Right ventricle myocardium inferior (tissue), 1 donor: Measurements from ENCODE around the gene UNC5B. TPM values are rescaled to one million over a fixed set of nuclear protein-coding genes. Genes with fewer than 3 reads are reported as not detected.

Experiments
- ATAC-seq: fragments of 200-7000 bp; cut with Tn5 transposase; one replicate; pipeline ENCODE4 v1.9.1; 2020; ENCODE audit warnings: mild to moderate bottlenecking, moderate library complexity
- DNase-seq: peaks from one replicate; pipeline ENCODE4 v3.0.0; 2021; ENCODE audit errors: missing footprints
- intact Hi-C: fragments of 100-400 bp; cut with DNase I; formaldehyde crosslinking; loops from one replicate; pipeline ENCODE4 v1.11.0; 2022
- total RNA-seq: library from RNA; stranded (reverse); fragmentation: NEBNext Ultra II Directional; extraction: Animal tissue kit (Norgen Biotek cat#: 25700); gene quantifications from one replicate; pipeline ENCODE4 v1.2.1, GENCODE V29; 2021
- donor health status: DM: no; HTN: yes; CAD: no; lungs with severe emphysema.

UNC5B gene
- total RNA-seq, 1 donor from 2014 or later, result 13.1 TPM

- intact Hi-C loops, result no loop called here
- ATAC-seq (no peak), DNase-seq (no peak)
Observed at GRCh38 chr10:71334221-71334791, 121.9 kb downstream of the UNC5B start.

- ATAC-seq (no peak), DNase-seq (no peak)
- intact Hi-C loops, result no loop called here
Observed at GRCh38 chr10:71335173-71335708, 122.9 kb downstream of the UNC5B start.

GRCh38 chr10:71336632-71337031, 124.3 kb downstream of the UNC5B start:
- intact Hi-C loops, result no loop called here
- no peak for ATAC-seq
- DNase-seq, result no peak

DNA sequence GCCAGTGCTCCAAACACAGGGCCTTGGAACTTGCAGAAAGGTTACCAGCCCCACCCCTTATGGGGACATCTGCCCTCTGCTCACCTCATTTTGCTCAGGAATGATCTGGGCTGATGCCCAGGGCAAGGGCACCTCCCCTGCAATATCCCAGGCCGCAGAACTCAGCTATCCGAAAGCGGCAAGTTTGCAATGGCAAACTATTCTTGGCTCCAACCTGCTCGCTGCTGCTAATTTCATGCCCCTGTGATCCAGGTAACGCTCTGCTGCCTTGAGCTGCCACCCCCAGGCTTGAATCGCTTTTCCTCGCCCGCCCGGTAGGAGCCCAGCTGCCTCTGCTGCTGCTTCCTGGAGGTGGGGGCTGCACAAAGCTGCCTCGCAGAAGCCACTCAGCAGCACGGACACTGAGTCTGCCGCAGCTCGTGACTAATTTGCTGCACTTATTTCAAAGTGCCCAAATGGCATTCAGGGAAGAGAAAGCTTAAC, 124.9 kb downstream of the UNC5B start:
- intact Hi-C loops, result no loop called here
- no peak for ATAC-seq
- no peak for DNase-seq

DNA sequence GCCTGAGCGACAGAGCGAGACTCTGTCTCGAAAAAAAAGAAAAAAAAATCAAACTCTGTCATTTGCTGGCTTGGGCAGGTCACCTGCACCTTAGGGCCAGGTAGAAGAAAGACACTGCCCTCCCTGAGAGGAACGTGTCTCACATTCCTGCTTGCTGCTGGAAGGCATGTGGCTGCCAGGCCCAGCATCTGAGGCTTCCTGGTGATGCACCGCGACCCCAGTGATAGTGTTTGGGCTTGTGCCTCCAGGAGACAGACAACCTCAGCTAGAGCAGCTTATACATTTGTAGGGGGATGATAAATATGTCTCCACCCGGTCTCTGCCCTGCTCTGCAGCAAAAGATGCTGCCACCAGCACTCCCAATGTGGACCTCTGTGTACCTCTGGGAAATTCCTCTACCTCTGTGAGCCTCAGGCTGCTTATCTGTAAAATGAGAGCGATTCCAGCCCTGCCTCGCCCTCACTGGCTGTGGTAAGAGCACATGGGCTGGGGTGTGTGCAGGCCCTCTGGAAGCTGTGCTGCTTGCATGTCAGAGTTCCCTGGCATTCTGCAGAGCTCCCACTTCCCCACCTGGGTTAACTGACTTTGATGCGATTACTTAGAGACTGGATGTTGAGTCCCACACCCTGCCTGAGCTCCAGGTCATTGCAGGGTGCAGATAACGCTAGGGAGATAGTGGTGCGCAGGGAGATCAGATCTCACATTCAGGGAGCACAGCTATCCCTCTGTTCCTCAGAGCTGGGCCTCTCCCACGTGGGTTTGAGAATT, 126.5 kb downstream of the UNC5B start:
- ATAC-seq (no peak), DNase-seq (no peak)
- intact Hi-C loops, result no loop called here

DNA sequence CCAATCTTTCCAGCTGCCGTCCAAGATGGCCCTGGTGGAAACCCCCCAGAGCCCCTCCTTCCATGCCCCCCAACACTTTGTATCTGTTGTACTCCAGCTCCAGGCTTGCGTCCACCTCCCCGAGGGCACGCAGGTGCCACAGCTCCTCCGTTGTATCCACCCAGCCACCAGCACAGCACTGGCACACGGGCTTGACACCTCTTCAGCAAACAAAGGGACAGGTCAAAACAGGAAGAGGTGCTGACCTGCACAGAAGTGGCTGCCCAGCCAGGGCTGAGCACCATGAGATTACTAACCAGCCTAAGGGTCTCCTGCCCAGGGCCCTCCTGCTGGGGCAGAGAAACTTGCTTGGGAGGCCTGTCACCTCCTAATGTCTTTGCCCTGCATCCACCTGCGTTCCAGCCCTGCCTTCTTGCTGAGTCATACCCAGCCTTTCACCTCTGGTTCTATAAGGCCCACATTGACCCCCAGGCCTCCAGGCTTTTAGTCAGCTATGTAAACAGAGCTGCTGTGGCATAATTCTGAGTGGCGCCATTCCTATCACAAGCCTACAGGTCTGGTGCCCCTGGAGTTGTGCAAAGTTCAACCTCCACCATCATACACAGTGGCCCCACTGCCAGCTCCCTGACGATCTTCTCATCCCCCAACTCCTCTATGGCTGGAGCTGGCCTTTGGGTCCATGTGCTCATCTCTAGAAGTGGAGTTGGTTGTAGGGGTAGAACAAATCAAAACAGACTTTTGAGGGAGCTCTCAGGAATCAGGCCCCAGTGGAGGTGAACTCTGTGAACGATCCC, 127.6 kb downstream of the UNC5B start:
- intact Hi-C loops, result no loop called here
- ATAC-seq, result no peak
- DNase-seq, result no peak

DNA sequence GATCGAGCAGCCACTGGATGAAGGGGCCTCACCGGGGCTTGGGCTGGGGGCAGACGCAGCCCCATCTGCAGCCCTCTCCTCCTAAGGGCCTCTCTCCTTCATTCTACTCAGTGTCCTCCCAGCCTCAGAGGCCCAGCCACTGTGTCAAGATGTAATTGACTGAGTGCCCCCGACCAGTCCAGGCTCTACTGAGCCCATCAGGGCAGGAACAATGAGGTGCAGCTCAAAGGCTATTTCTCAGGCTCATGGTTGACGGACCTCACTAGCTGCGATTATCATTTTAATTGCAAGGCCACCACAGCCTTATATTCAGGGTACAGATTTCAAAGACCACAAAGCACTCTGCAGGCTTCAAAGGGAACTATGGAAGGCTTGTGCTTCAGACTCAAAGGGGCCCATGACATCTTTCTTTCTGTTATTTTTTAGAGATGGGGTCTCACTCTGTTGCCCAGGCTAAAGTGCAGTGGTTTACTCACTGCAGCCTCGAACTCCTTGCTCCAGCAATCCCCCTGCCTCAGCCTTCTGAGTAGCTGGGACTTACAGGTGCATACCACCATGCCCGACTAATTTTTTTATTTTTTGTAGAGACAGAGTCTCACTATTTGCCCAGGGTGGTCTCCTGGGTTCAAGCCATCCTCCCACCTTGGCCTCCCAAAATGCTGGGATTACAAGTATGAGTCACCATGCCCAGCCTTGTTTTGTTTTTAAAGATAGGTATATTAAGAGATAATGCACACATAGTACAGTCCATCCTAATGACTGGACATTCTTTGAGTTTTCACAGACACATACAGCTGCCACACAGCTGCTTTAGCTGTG, 130.4 kb downstream of the UNC5B start:
- ATAC-seq (no peak), DNase-seq (no peak)
- intact Hi-C loops, result no loop called here

- DNase-seq (no peak), ATAC-seq (peak; percentile 51)
- intact Hi-C loops, result no loop called here
Observed at GRCh38 chr10:71343392-71343773, 131.0 kb downstream of the UNC5B start.

DNA sequence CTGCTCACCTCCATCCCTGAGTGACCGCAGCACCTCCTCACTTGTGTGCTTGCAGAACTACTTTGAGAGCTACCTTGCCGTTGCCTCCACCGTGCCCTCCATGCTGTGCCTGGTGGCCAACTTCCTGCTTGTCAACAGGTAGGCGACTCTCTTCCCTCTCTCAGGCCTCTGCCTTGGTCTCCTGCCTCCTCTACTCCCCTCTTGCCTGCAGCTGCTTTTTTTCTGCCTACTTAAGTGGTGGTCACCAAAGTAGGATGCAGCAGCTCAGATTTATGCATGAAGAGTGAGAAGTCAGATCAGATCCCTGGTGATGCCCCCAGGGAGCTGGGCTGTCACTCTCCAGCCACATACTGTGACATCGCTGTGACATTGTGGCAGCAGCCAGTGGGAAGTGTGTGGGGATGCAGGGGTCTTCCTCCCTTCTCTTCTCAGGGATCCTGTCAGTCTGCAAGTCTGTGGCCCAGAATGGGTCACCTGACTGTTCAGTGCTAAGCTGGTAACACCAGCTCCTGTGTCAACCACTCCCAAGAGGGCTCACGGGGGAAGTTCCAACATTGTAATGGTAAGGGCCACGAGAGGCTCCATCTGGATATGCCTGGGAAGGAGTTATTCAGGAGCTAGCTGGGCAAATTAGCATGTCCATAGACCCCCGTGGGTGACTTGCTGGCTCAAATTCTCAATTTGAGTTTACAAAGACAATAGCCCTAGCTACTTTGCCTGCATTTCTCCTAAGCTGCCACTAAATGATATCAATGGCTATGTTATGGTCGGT, 132.0 kb downstream of the UNC5B start:
- intact Hi-C loops, result no loop called here
- no peak for DNase-seq
- ATAC-seq, result no peak

DNA sequence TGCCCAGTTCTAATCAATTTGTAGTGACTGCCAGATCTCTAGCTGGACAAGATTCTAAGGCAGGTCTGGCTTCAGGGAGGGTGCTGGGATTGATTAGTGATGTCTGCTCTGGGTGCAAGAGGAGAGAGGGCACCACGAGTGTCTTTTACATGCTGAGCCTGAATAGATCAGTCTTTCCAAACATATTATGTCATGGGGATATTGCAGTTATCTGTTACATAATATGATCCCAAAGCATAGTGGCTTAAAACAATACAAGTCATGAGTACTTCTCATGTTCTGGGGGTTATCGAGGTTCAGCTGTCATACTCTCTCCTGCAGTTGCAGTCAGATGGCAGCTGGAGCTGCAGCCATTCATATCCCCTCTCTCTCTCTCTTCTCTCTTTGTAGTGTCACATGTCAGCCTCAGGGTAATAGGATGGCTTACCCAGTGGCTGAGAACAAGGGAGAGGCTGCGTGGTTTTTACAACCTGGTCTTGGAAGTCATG, 132.7 kb downstream of the UNC5B start:
- DNase-seq (no peak), ATAC-seq (no peak)
- intact Hi-C loops, result no loop called here

DNA sequence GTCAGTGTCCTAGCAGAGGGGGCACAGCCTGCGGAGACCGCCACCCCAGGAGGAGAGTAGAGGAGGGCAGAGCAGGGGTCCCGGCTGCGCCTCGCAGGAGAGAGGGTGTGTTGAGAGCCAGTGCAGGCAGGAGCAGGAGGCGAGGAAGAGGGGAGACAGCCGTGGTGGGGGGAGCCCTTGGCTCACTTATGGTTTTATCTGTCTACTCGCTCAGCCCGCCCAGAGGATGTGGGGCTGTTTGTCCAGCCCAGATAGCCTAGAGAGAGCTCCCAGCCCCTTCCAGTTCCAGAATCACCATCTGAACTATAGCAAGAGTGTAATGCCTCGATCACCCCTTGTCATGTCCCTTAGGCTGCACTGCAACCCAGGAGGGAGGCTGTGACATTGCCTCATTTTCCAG, 133.3 kb downstream of the UNC5B start:
- intact Hi-C loops, result no loop called here
- no peak for DNase-seq
- ATAC-seq, result no peak

DNA sequence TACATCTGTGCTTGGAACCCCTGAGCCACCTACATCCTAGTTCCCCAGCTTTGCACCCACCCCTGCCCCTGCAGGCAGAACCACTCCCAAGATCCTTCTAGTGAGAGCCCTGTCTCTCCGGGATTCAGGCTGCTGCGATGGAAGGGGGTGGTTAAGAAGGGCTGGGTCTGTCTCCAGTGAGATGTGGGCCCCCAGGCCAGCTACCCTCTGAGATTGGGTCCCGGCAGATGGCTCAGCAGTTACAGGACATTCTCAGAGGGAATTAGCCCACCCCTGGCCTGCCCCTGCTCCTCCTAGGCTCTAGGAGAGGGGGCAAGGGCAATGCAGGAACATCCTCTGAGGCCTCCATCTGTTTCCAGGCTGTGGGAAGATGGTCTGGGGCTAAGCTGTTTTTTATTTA, 134.4 kb downstream of the UNC5B start:
- intact Hi-C loops, result no loop called here
- ATAC-seq (no peak), DNase-seq (no peak)

DNA sequence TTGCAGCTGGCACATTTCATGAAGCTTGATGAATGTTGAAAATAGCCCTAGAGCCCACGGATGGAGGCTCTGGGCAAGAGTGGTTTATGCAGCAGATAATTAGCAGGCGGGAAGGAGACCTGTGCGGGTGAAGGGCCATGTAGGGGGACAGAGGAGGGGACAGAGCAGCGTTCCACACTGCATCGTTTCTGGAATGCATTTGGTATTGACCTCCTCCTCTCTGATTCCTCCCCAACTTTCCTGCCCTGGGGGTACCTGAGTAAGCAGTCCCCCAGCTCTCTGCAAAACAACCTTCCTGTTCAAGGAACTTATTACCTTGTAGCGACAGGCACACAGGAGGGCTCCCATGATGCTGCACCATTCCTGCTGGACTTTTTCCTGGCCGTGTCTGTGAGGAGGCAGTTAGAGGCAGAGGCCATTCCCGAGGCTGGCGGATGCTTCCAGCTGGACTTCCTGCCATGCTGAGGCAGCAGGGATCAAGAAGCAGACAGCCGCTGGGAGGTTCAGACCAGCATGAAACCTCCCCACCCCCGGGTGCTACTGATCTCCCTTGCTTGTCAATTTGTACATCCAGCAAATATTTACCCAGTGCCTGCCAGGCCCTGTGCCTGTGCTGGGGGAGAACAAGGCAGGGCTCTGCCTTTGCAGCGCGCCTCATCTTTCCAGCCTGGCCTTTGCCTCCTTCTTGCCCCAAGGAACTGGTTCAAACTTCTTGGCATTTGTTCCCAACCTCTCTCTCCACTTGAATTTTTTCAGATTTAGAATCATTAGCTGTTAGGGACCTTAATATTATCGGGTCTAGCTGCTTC, 135.4 kb downstream of the UNC5B start:
- ATAC-seq (no peak), DNase-seq (no peak)
- intact Hi-C loops, result no loop called here

- ATAC-seq, result no peak
- intact Hi-C loops, result no loop called here
- no peak for DNase-seq
Observed at GRCh38 chr10:71348850-71349249, 136.5 kb downstream of the UNC5B start.

- DNase-seq, result no peak
- intact Hi-C loops, result no loop called here
- no peak for ATAC-seq
Observed at GRCh38 chr10:71349406-71349805, 137.0 kb downstream of the UNC5B start.

DNA sequence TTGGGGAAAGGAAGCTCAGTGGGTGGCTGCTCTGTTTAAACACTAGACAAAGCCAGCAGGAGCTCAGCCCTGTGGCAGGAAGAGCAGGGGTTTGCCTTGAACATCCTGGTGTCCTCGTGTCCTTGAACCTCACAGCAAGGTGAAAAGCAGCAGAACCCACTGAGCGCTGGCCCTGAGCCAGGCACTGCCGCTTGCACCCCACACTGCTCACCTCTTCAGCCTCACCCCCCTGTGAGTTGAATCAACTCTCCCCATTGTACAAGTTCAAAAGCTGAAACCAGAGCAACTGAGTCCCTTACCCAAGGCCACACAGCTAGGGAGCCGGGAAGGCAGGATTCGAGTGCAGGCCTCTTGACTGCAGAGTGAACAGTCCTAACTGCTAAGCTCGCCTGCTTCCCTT, 138.7 kb downstream of the UNC5B start:
- ATAC-seq (no peak), DNase-seq (no peak)
- intact Hi-C loops, result no loop called here

DNA sequence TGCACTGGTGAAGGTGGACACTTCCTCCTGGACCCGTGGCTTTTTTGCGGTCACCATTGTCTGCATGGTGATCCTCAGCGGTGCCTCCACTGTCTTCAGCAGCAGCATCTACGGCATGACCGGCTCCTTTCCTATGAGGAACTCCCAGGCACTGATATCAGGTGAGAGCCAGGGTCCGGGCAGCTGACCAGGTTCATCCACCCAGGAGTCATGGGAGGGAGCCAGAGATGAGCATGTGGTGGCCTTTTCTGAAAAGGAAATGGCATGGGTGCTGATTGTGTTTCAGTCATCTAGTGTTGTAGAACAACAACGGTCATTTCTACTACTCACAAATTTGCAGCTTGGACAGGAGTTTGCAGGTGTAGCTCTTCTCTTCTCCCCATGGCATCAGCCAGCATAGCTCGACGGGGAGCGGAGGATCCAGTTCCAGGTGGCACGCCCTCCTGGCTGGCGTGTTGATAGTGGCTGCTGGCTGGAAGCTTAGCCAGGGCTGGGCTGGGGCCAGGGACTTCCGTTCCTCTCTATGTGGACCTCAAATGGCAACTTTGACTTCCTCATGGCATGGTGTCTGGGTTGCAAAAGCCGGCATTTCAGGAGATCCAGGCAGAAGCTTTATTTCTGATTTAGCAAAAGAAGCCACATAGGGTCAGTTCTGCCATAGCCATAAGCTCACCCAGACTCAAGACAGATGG, 139.4 kb downstream of the UNC5B start:
- intact Hi-C loops, result no loop called here

More for the DNA sequence above, 139.4 kb downstream of the UNC5B start:
- ATAC-seq (peak; percentile 66), DNase-seq (peak; percentile 79)
